ENCODE measurements around the gene TJP2.

- TF ChIP-seq CTCF (IDR thresholded peaks at IDR 0.05; ENCODE audit: low read length) (no peak), EZH2 (IDR thresholded peaks at IDR 0.05; ENCODE audit: borderline replicate concordance, low read length) (no peak)
These were observed 63.7 kb downstream of the TJP2 start for GRCh38 chr9:69237702-69238295.
